ENCODE results near the gene ADAMTS12.

ADAMTS12 gene

DNA sequence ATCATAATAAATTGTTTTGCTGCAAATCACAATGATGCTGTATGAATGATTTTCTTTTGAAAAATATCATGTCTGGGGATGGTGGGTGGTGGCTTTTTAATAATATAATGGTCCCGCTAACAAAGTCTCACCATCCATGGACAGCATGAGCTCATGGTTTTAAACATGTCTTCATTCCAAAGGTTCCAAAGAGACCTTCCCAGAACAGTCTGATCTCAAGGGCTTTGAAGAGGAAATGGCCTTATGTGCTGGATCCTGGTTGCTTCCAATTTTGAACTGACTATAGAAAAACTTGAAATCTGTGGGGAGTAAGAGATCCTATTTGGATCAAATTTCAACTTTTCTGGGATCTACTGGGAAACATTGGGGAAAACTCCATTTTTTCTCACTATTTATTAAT lies 121.8 kb downstream of the ADAMTS12 start:
- H3K9ac ChIP-seq, result no peak overlapping the region
- H3K4me3 ChIP-seq, result no peak overlapping the region
- no peaks in the 10 kb centered on the region for H3K36me3 ChIP-seq
- H4K20me1 ChIP-seq, result no peaks in the 10 kb centered on the region
- TF ChIP-seq Cebpa-rat (IDR thresholded peaks at IDR 0.05), result no peak
- no peaks in the 10 kb centered on the region for H3K4me1 ChIP-seq
- no peak overlapping the region for H3K4me2 ChIP-seq
- H3K9me3 ChIP-seq, result no peaks in the 10 kb centered on the region
- H3K27me3 ChIP-seq, result no peaks in the 10 kb centered on the region
- no peak overlapping the region for H3K27ac ChIP-seq

DNA sequence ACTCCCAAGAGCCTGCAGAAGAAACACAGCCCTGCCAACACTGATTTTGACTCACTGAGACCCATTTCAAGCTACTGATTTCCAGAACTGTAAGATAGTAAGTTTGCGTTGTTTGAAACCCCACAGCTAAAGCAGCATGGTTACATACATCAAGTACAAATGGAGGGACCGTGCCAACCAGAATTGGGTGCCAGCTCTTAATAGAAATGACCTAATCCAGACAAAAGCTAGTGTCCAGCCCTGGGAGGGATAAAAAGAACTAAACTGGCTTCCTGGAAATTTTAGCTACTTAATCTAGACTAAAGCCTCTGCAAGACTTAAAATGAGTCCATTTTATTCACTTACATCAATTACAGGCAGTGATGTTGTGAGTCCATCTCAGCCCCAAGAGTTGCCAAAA lies 122.6 kb downstream of the ADAMTS12 start:
- no peaks in the 10 kb centered on the region for H4K20me1 ChIP-seq
- H3K9me3 ChIP-seq, result no peaks in the 10 kb centered on the region
- H3K4me2 ChIP-seq, result no peak overlapping the region
- no peaks in the 10 kb centered on the region for H3K36me3 ChIP-seq
- H3K27ac ChIP-seq, result no peak overlapping the region
- no peak overlapping the region for H3K9ac ChIP-seq
- H3K4me3 ChIP-seq, result no peak overlapping the region
- H3K4me1 ChIP-seq, result no peaks in the 10 kb centered on the region
- H3K27me3 ChIP-seq, result no peaks in the 10 kb centered on the region
- no peak for TF ChIP-seq Cebpa-rat (IDR thresholded peaks at IDR 0.05)

DNA sequence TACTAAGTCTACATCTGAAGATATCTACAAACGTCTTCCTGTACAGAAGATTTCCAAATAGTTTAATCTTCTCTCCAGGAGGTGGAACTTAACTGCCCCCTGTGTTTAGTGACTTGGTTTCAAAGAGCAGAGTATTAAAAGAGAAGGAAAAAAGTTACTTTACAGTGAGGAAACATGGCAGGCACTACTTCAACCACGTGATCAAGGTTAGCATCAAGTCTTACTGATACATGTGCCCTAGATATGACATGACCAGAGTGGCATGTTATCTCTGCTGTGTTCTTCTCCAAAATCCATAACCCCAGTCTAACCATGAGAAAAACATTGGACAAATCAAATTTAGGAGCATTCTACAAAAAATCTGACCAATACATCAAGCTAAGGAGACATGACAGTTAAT lies 125.8 kb downstream of the ADAMTS12 start:
- no peak overlapping the region for H3K4me3 ChIP-seq
- TF ChIP-seq Cebpa-rat (IDR thresholded peaks at IDR 0.05), result no peak
- no peaks in the 10 kb centered on the region for H3K9me3 ChIP-seq
- no peaks in the 10 kb centered on the region for H3K4me1 ChIP-seq
- H4K20me1 ChIP-seq, result no peaks in the 10 kb centered on the region
- H3K4me2 ChIP-seq, result no peak overlapping the region
- H3K27ac ChIP-seq, result no peak overlapping the region
- no peaks in the 10 kb centered on the region for H3K36me3 ChIP-seq
- no peaks in the 10 kb centered on the region for H3K27me3 ChIP-seq
- H3K9ac ChIP-seq, result no peak overlapping the region

- Histone ChIP-seq H4K20me1 (no peaks in the 10 kb centered on the region), H3K4me3 (no peak overlapping the region), H3K27ac (no peak overlapping the region), H3K27me3 (no peaks in the 10 kb centered on the region), H3K4me2 (no peak overlapping the region), H3K4me1 (no peaks in the 10 kb centered on the region), H3K9ac (no peak overlapping the region), H3K36me3 (no peaks in the 10 kb centered on the region), H3K9me3 (no peaks in the 10 kb centered on the region)
- TF ChIP-seq Cebpa-rat (IDR thresholded peaks at IDR 0.05), result no peak
These were observed 127.0 kb downstream of the ADAMTS12 start for GRCh38 chr5:33764786-33765185.

DNA sequence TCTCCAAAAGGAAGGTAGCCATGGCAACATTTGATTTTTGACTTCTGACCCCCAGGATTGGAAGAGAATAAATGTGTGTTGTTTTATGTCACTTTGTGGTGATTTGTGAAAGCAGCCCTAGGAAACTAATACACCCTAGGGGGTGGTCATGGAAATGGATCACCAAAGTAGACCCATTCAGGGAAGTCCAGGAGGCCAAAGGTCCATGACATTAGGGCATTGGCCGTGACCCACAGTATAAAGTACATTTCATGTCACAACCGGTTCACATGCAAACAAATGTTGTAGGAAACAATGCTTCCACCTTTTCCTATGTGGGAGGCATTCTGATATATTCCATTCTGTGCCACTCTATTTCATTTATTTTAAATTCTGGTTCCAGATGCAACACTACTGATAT lies 128.4 kb downstream of the ADAMTS12 start:
- no peak for TF ChIP-seq Cebpa-rat (IDR thresholded peaks at IDR 0.05)
- H4K20me1 ChIP-seq, result no peaks in the 10 kb centered on the region
- no peaks in the 10 kb centered on the region for H3K9me3 ChIP-seq
- no peak overlapping the region for H3K4me2 ChIP-seq
- no peaks in the 10 kb centered on the region for H3K36me3 ChIP-seq
- H3K4me1 ChIP-seq, result no peaks in the 10 kb centered on the region
- H3K27me3 ChIP-seq, result no peaks in the 10 kb centered on the region
- no peak overlapping the region for H3K27ac ChIP-seq
- H3K4me3 ChIP-seq, result no peak overlapping the region
- no peak overlapping the region for H3K9ac ChIP-seq

GRCh38 chr5:33762859-33763258 lies 128.9 kb downstream of the ADAMTS12 start:
- H3K27me3 ChIP-seq, result no peaks in the 10 kb centered on the region
- no peaks in the 10 kb centered on the region for H3K9me3 ChIP-seq
- no peak overlapping the region for H3K27ac ChIP-seq
- no peak overlapping the region for H3K4me2 ChIP-seq
- H3K9ac ChIP-seq, result no peak overlapping the region
- no peaks in the 10 kb centered on the region for H4K20me1 ChIP-seq
- no peak for TF ChIP-seq Cebpa-rat (IDR thresholded peaks at IDR 0.05)
- no peaks in the 10 kb centered on the region for H3K36me3 ChIP-seq
- no peak overlapping the region for H3K4me3 ChIP-seq
- no peaks in the 10 kb centered on the region for H3K4me1 ChIP-seq

DNA sequence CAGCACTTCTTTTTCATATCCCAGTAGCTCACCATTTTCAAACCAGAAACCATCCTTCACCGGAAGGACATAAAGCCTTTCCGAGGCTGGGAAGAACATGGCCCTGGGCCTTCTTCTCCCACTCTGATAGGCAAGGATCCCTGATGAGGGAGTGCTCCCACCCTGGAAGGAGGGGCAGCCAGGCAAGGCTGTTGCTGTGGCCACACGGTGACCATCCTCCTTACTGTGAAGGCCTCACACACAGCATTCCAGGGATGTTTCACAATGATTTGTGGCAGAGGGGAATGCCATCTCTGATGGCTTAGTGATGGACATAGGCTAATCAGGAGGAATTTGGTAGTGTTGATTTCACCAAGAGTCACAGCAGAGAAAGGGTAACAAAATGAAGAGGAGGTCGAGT lies 130.7 kb downstream of the ADAMTS12 start:
- Histone ChIP-seq H3K4me2 (no peak overlapping the region), H3K4me3 (no peak overlapping the region), H3K4me1 (no peaks in the 10 kb centered on the region), H3K27me3 (no peaks in the 10 kb centered on the region), H3K9ac (no peak overlapping the region), H3K27ac (no peak overlapping the region), H4K20me1 (no peaks in the 10 kb centered on the region), H3K9me3 (no peaks in the 10 kb centered on the region), H3K36me3 (no peaks in the 10 kb centered on the region)
- TF ChIP-seq Cebpa-rat (IDR thresholded peaks at IDR 0.05), result no peak

- Histone ChIP-seq H3K27me3 (no peaks in the 10 kb centered on the region), H3K36me3 (no peaks in the 10 kb centered on the region), H3K9ac (no peak overlapping the region), H3K4me2 (no peak overlapping the region), H3K4me3 (no peak overlapping the region), H3K9me3 (no peaks in the 10 kb centered on the region), H3K4me1 (no peaks in the 10 kb centered on the region), H3K27ac (no peak overlapping the region), H4K20me1 (no peaks in the 10 kb centered on the region)
- no peak for TF ChIP-seq Cebpa-rat (IDR thresholded peaks at IDR 0.05)
These were observed 133.1 kb downstream of the ADAMTS12 start for GRCh38 chr5:33758737-33759136.

DNA sequence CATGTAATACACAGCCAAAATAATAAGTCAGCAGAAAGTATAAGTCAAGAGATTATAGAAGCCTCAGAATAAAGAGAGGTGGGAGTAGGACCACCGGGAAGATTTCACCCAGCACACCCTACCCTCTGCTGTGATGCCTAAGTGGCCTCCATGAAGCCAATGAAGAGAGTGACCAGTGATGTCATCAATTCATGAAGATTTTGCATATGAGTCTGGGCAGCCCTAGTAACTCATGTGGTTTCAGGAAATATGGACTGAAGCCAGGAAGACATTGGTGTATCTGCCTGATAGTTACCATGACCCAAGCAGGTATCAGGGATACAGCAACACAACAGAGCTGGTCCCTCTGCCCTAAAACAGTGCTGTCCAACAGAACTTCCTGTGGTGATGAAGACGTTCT lies 135.3 kb downstream of the ADAMTS12 start:
- no peaks in the 10 kb centered on the region for H3K36me3 ChIP-seq

DNA sequence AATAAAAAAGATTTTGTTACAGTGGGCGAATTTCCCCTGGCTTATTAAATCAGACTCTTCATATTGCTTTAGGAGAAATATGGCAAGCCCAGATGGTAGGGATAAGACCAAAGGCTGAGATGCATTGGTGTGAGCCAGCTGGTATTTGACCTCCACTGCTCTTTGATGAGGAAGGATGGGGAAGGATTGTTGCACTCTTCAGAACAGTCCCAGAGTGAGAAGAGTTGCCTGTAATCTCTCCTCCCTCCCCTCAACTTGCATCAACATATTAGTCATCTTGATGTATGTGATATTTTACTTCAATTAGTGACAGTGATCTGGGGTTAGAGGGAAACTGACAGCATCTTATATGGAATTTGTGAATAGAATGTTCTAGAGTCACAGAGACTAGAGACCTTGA lies 136.6 kb downstream of the ADAMTS12 start:
- no peak overlapping the region for H3K4me2 ChIP-seq
- H3K36me3 ChIP-seq, result no peaks in the 10 kb centered on the region
- no peak overlapping the region for H3K4me3 ChIP-seq
- no peaks in the 10 kb centered on the region for H4K20me1 ChIP-seq
- no peaks in the 10 kb centered on the region for H3K9me3 ChIP-seq
- no peak for TF ChIP-seq Cebpa-rat (IDR thresholded peaks at IDR 0.05)
- H3K27ac ChIP-seq, result no peak overlapping the region
- no peaks in the 10 kb centered on the region for H3K27me3 ChIP-seq
- H3K9ac ChIP-seq, result no peak overlapping the region
- no peaks in the 10 kb centered on the region for H3K4me1 ChIP-seq

More for the DNA sequence above, 135.3 kb downstream of the ADAMTS12 start:
- no peak overlapping the region for H3K27ac ChIP-seq
- no peaks in the 10 kb centered on the region for H3K9me3 ChIP-seq
- H3K4me3 ChIP-seq, result no peak overlapping the region
- no peaks in the 10 kb centered on the region for H4K20me1 ChIP-seq
- no peaks in the 10 kb centered on the region for H3K4me1 ChIP-seq
- no peak for TF ChIP-seq Cebpa-rat (IDR thresholded peaks at IDR 0.05)
- H3K9ac ChIP-seq, result no peak overlapping the region
- H3K4me2 ChIP-seq, result no peak overlapping the region
- no peaks in the 10 kb centered on the region for H3K27me3 ChIP-seq

DNA sequence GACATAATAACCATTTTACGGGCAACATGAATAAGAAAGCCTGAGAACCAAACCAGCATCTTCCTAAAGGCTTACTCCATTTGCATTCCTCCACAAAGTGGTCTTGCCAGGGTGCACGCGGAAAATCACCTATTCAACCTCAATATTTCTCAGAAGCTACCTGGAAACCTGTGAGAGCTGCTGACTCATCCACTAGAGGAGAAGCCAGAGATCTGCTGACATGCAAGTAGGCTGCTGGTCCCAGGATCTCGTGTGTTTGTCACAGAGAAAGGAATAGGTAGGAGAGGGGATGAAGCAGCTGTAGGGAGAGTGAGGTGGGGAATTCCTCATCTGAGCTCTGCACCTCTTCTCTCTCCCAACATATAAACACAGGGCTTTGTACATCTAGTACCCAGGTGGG lies 138.1 kb downstream of the ADAMTS12 start:
- Histone ChIP-seq H3K27ac (no peak overlapping the region), H3K36me3 (no peaks in the 10 kb centered on the region), H3K9ac (no peak overlapping the region), H3K4me1 (no peaks in the 10 kb centered on the region), H3K27me3 (no peaks in the 10 kb centered on the region), H3K4me3 (no peak overlapping the region), H3K4me2 (no peak overlapping the region), H4K20me1 (no peaks in the 10 kb centered on the region), H3K9me3 (no peaks in the 10 kb centered on the region)
- no peak for TF ChIP-seq Cebpa-rat (IDR thresholded peaks at IDR 0.05)
